Vagina (tissue), 2 donors: ENCODE measurements around the gene SUN1.

ENCODE experiments used
- POLR2A ChIP-seq, 2 donors: fragments of 450-650 bp; IDR thresholded peaks; one replicate each; pipeline ENCODE4 v1.6.1; 2017; ENCODE audit warnings: antibody characterized with exemption in 2 of 2, mild to moderate bottlenecking in 2 of 2, moderate library complexity in 2 of 2
- POLR2AphosphoS5 ChIP-seq, 2 donors: sonication (generic); formaldehyde crosslinking; IDR thresholded peaks; one replicate each; pipeline ENCODE4 v1.9.0; 2017; ENCODE audit warnings: antibody characterized with exemption in 2 of 2, mild to moderate bottlenecking in 2 of 2, low read depth in 1 of 2; ENCODE audit not compliant: insufficient read depth in 1 of 2
- TF ChIP-seq, protein P1 (sequence below), 3 experiments: fragments of 450-650 bp in 2 of 3; fragments of 200-600 bp in 1 of 3; sonication (generic) in 1 of 3; IDR thresholded peaks; one replicate each; pipeline ENCODE4 v1.5.1; 2017 to 2019; ENCODE audit warnings: antibody characterized with exemption in 3 of 3, mild to moderate bottlenecking in 2 of 3, moderate library complexity in 2 of 3

GRCh38 chr7:910931-911431, 78.7 kb downstream of the SUN1 start:
- no peak for TF ChIP-seq POLR2A (IDR thresholded peaks at IDR 0.05)
- TF ChIP-seq, protein P1, sequence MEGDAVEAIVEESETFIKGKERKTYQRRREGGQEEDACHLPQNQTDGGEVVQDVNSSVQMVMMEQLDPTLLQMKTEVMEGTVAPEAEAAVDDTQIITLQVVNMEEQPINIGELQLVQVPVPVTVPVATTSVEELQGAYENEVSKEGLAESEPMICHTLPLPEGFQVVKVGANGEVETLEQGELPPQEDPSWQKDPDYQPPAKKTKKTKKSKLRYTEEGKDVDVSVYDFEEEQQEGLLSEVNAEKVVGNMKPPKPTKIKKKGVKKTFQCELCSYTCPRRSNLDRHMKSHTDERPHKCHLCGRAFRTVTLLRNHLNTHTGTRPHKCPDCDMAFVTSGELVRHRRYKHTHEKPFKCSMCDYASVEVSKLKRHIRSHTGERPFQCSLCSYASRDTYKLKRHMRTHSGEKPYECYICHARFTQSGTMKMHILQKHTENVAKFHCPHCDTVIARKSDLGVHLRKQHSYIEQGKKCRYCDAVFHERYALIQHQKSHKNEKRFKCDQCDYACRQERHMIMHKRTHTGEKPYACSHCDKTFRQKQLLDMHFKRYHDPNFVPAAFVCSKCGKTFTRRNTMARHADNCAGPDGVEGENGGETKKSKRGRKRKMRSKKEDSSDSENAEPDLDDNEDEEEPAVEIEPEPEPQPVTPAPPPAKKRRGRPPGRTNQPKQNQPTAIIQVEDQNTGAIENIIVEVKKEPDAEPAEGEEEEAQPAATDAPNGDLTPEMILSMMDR (IDR thresholded peaks at IDR 0.05): no peak
- no peak for TF ChIP-seq POLR2AphosphoS5 (IDR thresholded peaks at IDR 0.05; ENCODE audit: insufficient read depth in 1 of 2, low read depth in 1 of 2)
